Peyer's patch (tissue), 4 donors: Measurements from ENCODE around the gene APH1B.

Experiments
- POLR2A ChIP-seq, 2 donors: fragments of 450-650 bp; IDR thresholded peaks; one replicate each; pipeline ENCODE4 v1.5.1; 2017; ENCODE audit warnings: antibody characterized with exemption in 2 of 2, mild to moderate bottlenecking in 2 of 2, moderate library complexity in 2 of 2
- TF ChIP-seq, protein P1 (sequence below), 6 experiments: fragments of 450-650 bp in 4 of 6; fragments of 200-600 bp in 2 of 6; sonication (generic) in 1 of 6; IDR thresholded peaks; one replicate each; pipeline ENCODE4 v1.5.1; 2017 to 2019; ENCODE audit warnings: antibody characterized with exemption in 6 of 6, mild to moderate bottlenecking in 3 of 6, moderate library complexity in 1 of 6

DNA sequence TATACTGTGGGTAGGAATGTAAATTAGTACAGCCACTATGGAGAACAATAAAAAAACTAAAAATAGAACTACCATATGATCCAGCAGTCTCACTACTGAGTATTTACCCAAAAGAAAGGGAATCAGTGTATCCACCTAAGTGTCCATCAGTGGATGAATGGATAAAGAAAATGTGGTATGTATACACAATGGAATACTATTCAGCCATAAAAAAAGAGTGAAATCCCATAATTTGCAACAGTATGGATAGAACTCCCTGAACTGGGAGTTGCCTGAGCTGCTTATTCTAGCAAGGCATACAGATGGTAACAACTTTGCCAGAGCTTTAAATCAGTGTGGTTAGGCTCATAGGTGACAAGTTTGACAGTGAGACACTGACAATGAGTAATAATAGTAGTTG is 16.1 kb upstream of the APH1B start:
- TF ChIP-seq, protein P1, sequence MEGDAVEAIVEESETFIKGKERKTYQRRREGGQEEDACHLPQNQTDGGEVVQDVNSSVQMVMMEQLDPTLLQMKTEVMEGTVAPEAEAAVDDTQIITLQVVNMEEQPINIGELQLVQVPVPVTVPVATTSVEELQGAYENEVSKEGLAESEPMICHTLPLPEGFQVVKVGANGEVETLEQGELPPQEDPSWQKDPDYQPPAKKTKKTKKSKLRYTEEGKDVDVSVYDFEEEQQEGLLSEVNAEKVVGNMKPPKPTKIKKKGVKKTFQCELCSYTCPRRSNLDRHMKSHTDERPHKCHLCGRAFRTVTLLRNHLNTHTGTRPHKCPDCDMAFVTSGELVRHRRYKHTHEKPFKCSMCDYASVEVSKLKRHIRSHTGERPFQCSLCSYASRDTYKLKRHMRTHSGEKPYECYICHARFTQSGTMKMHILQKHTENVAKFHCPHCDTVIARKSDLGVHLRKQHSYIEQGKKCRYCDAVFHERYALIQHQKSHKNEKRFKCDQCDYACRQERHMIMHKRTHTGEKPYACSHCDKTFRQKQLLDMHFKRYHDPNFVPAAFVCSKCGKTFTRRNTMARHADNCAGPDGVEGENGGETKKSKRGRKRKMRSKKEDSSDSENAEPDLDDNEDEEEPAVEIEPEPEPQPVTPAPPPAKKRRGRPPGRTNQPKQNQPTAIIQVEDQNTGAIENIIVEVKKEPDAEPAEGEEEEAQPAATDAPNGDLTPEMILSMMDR (IDR thresholded peaks at IDR 0.05) = no peak
- no peak for TF ChIP-seq POLR2A (IDR thresholded peaks at IDR 0.05)
